GM19395 (cell line): ENCODE data around the gene MICAL1.

Source experiments
- ATAC-seq: cut with Tn5 transposase; IDR thresholded peaks from one replicate; pipeline ENCODE4 v1.9.1; 2021; ENCODE audit warnings: mild to moderate bottlenecking, moderate library complexity; ENCODE audit not compliant: unreplicated experiment

The MICAL1 gene

DNA sequence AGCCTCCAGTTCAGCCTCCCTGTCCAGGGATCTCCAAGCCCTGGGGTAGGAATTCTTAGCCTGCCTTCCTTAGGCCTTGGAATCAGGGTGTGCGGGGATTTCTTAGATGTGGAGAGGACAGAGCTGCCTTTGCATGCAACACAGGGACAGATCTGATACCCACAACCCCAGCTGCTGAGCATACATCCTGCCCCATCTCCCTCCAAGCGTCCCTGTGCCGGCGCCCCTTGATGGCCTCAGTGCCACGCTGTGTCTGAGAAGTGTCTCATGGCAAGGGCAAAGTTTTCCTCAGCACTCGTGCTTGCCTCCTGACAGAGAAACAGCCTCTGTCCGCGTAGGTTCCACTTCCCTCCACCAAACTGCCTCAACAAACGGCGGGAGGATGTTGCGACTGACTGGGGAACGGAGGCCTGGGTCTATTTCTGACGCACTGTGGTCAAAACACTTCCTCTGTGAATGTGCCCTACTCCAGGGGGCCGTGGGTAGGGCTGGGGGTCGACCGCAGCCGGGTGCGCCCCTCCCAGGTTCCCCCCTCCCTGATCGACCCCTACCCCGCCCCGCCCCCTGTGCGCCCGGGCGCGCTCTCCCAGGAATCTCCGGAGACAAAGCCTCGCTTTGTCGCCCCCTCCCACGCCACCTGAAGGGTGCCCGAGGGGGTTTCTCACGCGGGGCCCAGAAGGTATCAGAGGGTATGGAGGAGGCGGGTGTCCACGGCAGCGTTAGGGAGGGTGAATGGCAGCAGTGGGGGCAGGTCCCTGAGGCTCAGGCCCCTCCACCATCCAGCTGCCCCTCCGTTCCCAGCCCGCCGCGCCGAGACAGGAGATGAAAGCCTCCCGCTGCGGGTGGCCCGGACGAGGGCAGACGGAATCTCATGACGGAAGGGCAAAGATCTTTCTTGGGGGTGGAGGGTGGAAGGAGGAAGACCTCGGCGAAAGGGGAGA, 806 bp downstream of the MICAL1 start:
- ATAC-seq: peak; percentile 37

DNA sequence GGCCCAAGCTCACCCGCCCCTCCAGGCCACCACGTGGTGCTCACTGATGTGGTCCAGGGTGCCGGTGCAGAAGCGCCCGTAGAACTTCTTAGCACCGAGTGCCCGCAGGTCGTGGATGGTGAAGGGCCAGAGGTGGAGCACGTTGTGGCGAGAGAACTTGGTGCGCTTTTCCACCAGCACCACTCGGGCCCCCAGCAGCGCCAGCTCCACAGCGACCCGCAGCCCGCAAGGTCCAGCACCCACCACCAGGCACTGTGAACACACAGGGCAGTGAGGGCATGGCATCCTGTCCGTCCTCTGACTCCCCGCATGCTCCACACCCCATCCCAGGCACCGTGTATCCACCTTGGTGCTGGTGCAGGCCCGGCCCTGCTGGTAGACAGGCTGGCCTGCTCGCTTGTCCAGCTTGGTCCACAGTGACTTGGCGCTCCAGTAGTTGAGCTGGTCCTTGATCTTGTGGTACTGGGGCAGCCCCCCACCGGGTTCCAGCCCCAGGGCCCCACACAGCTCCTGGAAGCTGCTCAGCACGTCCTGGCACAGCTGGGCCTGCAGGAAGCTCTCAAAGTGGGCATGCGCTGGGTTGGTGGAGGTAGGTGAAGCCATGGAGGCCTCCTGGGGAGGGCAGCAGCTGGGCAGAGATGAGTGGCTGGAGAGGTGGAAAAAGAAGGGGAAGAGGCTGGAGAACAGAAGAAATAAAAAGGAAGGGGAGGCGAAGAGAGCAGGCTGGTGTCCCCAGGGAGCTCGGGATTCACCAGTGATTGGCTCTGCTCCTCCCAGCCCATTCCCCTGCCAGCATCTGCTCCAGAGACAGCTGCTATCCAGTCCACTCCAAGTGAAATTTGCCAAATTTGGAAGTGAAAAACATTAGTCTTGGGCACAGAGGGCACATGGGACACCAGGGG, 1.7 kb downstream of the MICAL1 start:
- ATAC-seq: no peak

DNA sequence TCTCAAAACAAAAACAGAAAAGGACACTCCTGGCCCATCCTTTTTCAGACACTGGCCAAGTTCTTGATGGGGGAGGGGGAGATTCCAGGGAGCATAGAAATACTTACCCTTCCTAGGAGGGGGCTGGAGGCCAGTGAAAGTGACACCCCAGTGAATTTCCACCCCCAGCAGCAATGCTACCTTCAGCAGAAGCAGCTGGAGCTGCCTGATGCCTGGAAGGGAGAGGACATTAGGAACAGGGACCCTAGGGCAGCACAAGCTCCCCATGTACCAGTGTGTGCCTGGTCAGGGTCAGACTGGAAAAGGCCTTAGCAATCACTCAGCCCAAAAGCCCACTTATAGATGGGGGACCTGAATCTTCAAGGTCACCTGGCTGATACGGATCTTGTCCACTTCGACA, 2.4 kb downstream of the MICAL1 start:
- ATAC-seq: no peak

DNA sequence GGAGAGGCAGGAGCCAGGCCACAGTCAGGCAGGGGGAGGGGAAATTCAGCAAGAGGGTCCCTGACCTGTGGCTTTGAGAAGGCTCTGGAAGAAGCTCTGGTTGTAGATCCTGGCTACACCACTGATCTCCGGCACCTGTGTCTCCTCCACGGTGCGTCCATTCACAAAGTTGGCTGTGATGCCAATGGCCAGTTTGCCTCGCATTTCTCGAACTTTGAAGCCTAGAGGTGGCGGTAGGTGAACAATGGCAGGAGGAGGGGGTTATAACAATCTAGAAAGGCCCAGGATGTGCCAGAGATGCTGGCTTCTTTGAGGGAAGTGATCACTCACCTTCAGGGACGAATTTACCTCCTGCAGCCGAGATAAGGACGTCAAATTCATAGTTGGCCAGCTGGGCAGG, 3.4 kb downstream of the MICAL1 start:
- ATAC-seq: no peak

DNA sequence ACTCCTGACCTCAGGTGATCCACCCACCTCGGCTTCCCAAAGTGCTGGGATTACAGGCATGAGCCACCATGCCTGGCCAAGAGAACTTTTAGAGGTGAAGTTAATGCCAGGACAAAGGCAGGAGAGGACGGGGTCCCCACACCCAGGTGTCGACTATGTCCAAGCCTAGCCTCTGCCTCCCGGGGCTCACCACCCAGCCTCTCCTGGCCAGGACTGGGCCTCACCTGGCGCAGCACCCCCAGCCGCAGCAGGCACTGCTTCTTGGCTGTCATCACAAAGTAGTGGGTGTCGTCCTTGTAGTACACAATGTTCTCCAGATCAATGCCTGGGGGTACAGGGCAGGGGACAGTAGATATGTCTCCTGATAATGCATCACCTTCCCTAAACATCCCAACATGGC, 4.2 kb downstream of the MICAL1 start:
- no peak for ATAC-seq

DNA sequence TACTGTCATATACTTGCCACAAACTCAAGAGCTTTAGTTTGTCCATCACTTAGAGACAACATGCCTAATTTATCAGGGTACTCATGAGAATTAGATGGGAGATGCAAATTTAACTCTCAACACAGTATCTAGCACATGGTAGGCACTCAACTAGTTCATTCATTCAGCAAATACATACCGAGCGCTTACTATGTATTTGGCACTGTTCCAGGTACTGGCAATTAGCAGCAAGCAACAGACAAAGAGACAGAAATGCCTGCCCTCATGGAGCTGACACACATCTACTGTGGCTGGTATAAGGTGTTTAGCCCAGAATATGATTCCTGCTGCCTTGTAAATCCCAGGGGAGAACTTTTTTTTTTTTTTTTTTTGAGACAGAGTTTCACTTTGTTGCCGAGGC, 4.8 kb downstream of the MICAL1 start:
- ATAC-seq: no peak

DNA sequence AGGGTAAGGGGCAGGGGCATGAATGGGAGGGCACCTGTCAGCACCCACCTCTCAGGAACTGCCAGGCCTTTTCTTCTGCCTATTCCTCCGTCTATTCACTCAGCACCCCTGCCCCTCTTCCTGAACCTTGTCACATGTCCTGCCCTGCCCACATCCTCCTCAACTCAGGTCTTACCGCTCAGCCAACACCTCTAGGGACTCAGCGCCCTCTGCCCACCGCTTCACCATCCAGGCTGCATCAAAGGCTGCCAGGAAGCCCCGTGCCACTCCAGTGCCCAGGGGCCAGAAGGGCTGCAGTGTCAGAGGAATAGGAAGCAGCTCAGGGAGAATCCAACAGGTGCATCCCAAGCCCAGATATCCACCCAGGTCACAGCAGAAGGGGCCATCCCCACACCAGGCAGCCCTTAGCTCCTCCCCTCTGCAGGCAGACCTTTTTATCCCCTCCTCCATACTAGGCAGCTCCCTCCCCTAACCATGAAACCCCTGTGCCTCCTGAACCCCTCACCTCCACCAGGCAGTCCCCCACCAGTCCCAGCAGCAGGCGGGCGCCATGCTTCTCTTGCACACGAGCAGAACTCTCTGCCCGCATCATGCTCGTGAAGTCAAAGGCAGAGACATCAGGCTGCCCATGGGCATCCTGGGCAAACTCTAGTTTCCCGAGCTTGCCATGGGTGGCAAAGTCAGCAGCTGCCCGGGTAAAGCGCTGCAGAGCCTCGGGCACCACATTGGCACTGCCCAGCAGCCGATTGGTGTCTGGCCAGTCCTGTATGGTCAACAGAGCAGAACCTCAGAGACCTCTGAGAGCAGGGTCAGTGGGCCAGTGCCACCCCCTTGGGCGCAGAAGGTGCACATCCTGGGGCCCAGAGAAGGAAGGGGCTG, 5.5 kb downstream of the MICAL1 start:
- no peak for ATAC-seq

DNA sequence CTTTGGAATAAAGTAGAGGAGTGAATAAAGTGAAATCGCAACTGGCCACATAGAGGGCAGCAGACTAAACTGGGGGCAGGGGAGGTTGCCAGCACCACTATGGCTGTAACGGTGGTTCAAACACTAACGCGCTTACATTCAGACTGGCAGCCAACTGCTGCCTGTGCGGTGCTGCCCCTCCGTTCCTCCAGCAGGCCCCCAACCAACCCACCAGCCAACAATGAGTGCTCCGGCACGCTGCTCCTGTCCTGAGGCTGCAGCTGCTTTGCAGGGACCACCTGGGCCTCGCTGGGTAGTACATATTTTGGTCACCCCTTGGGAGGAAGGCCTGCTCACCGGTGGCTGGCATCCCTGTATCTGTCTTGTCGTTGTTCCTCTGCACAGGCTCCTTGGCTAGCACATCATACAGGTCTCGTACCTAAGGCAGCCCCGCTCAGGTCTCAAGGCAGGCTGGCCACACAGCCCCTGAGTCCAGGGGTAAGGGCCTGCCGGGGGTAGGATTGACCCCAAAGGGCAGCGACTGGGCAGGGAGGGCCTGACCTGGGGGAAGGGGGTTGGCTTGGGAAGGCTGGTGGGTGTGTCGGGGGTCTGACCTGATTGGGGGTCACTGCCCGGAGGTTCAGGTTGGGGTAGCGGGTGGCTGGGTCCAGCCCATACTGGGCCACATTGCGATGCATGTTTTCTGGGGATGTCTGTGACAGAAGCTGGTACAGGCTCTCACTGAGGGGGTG, 6.3 kb downstream of the MICAL1 start:
- ATAC-seq: no peak

DNA sequence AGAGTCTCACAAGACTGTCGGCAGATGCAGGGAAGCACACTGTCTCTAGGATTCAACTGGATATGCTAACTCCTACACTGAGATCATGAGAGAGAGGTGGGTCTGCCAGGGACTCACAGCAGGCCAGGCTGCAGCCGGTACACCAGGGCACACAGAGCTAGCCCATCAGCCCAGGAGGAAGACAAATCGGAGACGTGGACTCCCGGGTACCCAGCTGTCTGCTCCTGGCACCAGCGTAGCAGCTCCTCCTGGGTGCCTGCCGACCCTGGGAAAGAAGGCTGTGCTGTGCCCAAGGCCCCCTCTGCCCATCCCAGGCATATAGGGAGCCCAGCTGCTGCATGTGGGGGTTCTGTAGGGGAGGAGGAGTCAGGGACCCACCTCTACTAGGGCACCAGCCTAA, 7.0 kb downstream of the MICAL1 start:
- no peak for ATAC-seq

DNA sequence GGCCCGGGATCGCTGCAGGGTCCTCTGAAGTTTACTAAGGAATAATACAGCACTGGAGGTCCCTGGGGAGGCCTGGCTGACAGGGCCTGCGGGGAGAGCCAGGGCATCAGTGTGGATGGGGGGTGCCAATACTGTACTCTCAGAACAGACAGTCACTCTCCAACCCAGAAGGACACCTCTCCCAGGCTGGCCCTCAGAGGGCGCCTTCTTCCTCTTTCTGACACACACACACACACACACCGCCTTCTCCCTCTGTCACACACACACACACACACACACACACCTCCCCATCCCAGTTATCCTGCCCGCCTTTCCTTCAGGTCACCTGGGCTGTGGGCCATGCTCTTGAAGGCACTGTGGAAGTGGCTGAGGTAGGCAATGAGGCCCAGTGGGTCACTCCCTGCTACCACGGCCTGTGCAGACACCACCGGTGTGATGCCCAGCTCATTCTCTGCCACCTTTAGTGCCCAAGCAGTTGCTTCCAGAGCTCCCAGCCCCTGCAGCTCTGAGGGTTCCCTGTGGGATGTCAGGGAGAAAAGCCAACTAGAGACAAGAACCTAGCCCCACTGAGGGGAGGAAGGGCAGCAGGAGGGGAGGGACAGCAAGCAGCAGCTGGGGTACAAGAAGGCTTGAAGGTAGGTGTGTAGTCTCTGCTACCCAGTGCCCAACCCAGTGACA, 7.6 kb downstream of the MICAL1 start:
- no peak for ATAC-seq

DNA sequence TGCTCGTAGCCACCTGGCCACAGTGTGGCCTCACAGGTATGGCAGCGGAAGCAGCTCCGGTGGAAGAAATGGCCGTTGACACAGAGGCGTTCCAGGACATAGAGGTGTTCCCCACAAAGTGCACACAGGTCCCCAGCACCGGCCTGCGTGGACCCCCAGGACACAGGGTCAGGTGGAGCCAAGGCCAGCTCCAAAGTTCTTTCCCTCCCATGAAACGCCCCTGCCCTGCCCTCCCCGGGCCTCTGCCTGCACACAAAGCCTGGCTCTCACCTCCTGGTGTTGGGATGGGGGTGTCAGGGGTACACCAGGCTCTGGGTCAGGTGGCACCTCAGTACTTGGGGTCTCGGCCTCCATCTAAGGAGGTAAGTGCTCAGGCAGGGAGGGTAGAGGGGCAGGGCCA, 8.5 kb downstream of the MICAL1 start:
- ATAC-seq: no peak

DNA sequence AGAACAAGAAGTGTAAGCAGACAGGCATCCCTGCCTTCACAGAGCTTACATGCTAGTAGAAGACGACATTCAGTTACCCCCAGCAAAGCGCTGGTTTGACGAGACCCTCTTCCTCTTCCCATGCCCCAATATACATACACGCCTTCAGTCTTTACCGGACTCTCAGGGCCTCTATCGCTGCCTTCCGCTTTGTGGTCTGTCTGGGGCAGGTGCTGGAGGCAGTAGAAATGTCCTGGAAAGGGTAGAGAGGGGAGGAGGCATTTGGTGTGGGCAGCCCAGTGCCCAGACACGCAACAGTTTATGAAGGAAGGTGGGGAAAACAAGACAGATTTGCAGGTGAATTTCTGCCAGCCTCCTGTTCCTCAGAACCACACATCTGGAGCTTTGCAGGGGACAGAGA, 9.0 kb downstream of the MICAL1 start:
- no peak for ATAC-seq

DNA sequence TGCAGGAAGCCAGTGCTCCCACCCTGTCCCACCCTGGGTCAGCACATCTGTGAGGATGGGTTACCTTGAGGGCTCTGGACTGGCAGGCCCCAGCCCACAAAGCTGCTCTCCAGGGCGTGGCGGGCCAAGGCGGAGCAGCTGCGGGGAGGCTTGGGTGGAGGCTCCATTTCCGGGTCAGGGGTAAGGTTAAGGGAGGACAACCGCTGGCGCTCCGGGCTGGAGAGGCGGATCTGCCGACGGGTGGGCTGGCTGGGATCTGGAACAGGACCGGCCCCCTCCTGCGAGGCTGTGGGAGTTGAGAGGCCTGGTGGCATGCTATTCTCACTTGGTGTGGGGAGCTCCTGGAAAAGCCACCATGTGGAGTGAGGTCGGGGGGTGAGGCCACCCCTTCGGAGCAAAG, 9.5 kb downstream of the MICAL1 start:
- no peak for ATAC-seq

DNA sequence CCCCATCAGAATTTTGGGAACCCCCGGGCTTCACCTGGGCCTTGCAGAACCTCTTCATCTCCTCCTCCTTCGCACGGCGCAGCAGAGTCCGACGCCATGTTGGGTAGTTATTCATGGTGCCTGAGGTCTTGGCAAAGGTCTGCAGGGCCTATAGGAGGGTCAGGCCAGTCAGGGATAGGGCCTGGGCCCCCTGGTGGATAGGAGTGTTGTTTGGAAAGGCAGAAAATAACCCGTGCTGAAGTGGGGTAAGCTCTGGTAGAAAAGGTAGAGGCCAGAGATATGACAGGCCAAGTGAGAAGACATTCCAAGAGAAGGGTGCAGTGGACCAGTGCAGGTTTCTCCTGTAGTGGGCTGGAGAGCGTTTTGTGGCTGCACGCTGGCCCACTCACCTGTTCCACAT, 10.2 kb downstream of the MICAL1 start:
- no peak for ATAC-seq

DNA sequence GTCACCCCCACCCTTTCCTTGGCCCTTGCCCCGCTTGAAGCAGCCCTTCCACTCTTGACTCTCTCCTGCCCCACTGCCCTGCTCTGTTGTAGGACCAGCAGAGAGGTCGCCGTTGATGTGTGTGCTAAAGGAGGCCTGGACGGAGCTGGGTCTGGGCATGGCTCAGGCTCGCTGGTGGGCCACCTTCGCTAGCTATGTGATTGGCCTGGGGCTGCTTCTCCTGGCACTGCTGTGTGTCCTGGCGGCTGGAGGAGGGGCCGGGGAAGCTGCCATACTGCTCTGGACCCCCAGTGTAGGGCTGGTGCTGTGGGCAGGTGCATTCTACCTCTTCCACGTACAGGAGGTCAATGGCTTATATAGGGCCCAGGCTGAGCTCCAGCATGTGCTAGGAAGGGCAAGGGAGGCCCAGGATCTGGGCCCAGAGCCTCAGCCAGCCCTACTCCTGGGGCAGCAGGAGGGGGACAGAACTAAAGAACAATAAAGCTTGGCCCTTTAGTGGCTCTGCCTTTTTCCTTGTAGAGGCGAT, 12.1 kb downstream of the MICAL1 start:
- no peak for ATAC-seq

DNA sequence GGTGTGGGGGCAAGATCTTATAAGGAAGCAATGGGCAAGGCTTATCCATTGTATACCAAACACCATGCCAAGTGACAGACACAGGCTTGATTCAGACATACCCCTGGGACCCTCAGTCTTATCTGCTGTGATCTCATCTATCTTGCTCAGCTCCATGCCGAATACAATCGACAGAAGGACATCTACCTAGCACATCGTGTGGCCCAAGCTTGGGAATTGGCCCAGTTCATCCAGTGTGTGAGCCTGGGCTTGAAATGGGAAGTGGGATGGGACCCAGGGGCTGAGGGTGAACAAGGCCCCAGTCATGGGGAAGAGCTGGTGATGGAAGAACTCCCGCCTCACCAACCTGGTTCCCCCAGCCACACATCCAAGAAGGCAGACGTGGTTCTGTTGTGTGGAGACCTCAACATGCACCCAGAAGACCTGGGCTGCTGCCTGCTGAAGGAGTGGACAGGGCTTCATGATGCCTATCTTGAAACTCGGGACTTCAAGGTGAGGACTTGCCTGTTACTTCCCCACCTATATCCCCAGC, 13.1 kb downstream of the MICAL1 start:
- no peak for ATAC-seq

DNA sequence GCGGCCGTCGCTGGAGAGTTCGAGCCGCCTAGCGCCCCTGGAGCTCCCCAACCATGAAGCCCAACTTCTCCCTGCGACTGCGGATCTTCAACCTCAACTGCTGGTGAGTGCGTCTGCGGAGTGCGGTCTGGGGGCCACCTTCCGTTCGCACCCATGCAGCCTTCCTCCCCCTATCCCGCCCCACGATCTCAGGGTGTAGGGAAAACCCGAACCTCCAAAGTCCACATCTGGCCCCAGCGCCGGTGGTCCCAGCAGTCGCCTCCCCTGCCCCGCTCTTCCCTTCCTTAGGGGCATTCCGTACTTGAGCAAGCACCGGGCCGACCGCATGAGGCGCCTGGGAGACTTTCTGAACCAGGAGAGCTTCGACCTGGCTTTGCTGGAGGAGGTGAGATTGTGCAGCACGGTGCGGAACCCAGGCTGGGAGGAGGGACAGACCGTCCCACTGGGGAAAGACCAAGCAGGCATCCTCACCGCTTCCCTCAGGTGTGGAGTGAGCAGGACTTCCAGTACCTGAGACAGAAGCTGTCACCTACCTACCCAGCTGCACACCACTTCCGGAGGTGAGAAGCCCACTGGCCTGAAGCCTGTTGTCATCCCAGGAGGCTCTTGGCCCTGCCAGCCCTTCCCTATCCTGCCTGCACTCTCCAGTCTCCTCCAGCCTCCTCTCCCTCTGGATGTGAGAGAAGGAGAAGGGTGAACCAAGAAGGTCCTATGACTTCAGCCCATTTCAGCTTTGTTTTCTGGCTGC, 14.3 kb downstream of the MICAL1 start:
- peak; percentile 45 for ATAC-seq

DNA sequence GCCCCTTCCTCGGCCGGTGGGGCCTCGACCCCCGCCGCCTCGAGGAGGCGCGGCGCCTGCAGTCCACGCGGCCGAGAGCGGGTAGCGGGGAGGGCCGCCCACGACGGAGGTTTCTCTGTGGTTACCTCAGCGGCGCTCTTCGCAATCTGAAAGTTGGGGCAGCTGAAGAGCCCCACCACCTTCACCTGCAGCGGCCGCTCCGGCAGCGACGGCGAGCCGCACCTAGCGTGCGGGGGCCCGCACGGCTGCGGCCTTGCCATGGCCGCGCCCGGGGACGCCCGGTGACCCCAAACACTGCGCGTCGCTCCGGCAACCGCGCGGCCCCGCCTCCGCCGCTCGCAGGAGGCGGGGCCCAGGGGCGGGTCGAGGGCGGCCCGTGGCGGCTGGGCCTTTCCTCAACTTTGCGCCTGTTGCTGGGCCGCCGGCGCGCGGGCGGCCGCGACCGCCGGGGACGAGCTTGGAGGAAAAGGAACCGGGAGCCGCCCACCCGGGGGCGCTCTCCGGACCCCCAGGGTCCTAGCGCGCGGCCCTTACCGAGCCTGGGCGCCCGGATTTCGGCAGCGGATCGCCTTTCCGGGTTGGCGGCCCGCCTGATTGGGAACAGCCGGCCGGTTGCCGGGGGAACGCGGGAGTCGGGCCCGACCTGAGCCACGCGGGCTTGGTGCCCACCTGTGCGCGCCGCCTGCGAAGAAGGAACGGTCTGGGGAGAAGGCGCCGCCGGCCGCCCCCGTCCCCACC, 15.1 kb downstream of the MICAL1 start, which contains the start of the genes PPIL6 and SMPD2:
Gene PPIL6, minus strand, starts transcription at position 298 of the 738 bp plus-strand sequence. Its CDS starts 38 bp downstream, at position 260.
Gene SMPD2, plus strand, starts transcription at position 394 of the 738 bp plus-strand sequence. CDS start 398 bp downstream, outside the sequence.
- peak; percentile 87 for ATAC-seq
